HEK293 (cell line): ENCODE data around the gene AKAP6.

Source experiments
- ZNF23 ChIP-seq: fragments of 450-650 bp; formaldehyde crosslinking; IDR thresholded peaks from 2 replicates; pipeline ENCODE4 v1.5.1; 2016; ENCODE audit warnings: missing biosample characterization, missing genetic modification characterization, borderline replicate concordance
- ZNF302 ChIP-seq: fragments of 450-650 bp; formaldehyde crosslinking; IDR thresholded peaks from 2 replicates; pipeline ENCODE4 v1.5.1; 2016; ENCODE audit warnings: missing biosample characterization, missing genetic modification characterization, low read depth
- ZNF785 ChIP-seq: fragments of 450-650 bp; formaldehyde crosslinking; IDR thresholded peaks from 2 replicates; pipeline ENCODE4 v1.5.1; 2016; ENCODE audit warnings: missing biosample characterization, missing genetic modification characterization
- TF ChIP-seq, protein P1 (sequence below): fragments of 450-650 bp; formaldehyde crosslinking; IDR thresholded peaks from 2 replicates; pipeline ENCODE4 v1.5.1; 2016; ENCODE audit warnings: missing biosample characterization, missing genetic modification characterization
- TF ChIP-seq, protein P2 (sequence below): fragments of 450-650 bp; formaldehyde crosslinking; IDR thresholded peaks from 2 replicates; pipeline ENCODE4 v1.5.1; 2016; ENCODE audit warnings: missing biosample characterization, missing genetic modification characterization

DNA sequence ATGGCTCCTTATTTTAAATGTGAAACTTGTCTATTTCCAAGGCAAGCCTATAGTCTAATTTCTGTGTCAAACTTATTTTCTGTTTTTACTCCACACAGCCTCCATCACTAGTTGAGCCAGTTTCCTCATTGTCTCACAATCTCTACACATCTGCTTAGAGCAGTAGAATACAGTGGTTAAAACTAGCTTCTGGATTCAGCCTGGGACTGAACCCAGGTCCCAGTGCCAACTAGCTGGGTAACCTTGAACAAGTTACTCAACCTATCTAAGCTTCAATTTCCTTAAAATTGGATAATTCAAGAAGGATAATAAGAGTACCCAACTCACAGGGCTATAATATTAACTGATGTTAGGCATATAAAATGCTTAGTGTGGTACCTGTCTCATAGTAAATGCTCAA, 304.8 kb downstream of the AKAP6 start:
- TF ChIP-seq, protein P1, sequence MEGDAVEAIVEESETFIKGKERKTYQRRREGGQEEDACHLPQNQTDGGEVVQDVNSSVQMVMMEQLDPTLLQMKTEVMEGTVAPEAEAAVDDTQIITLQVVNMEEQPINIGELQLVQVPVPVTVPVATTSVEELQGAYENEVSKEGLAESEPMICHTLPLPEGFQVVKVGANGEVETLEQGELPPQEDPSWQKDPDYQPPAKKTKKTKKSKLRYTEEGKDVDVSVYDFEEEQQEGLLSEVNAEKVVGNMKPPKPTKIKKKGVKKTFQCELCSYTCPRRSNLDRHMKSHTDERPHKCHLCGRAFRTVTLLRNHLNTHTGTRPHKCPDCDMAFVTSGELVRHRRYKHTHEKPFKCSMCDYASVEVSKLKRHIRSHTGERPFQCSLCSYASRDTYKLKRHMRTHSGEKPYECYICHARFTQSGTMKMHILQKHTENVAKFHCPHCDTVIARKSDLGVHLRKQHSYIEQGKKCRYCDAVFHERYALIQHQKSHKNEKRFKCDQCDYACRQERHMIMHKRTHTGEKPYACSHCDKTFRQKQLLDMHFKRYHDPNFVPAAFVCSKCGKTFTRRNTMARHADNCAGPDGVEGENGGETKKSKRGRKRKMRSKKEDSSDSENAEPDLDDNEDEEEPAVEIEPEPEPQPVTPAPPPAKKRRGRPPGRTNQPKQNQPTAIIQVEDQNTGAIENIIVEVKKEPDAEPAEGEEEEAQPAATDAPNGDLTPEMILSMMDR, result no peak
- TF ChIP-seq ZNF302 (tag by site-specific recombination) (no peak), ZNF785 (tag by site-specific recombination) (no peak), ZNF23 (no peak)
- TF ChIP-seq, protein P2, sequence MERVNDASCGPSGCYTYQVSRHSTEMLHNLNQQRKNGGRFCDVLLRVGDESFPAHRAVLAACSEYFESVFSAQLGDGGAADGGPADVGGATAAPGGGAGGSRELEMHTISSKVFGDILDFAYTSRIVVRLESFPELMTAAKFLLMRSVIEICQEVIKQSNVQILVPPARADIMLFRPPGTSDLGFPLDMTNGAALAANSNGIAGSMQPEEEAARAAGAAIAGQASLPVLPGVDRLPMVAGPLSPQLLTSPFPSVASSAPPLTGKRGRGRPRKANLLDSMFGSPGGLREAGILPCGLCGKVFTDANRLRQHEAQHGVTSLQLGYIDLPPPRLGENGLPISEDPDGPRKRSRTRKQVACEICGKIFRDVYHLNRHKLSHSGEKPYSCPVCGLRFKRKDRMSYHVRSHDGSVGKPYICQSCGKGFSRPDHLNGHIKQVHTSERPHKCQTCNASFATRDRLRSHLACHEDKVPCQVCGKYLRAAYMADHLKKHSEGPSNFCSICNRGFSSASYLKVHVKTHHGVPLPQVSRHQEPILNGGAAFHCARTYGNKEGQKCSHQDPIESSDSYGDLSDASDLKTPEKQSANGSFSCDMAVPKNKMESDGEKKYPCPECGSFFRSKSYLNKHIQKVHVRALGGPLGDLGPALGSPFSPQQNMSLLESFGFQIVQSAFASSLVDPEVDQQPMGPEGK, result no peak
